Measurements from ENCODE around the gene C2CD4D. TPM values are rescaled to one million over a fixed set of nuclear protein-coding genes. Genes with fewer than 3 reads are reported as not detected.

The C2CD4D gene
- total RNA-seq, 1 donor from 2014 or later: not detected

DNA sequence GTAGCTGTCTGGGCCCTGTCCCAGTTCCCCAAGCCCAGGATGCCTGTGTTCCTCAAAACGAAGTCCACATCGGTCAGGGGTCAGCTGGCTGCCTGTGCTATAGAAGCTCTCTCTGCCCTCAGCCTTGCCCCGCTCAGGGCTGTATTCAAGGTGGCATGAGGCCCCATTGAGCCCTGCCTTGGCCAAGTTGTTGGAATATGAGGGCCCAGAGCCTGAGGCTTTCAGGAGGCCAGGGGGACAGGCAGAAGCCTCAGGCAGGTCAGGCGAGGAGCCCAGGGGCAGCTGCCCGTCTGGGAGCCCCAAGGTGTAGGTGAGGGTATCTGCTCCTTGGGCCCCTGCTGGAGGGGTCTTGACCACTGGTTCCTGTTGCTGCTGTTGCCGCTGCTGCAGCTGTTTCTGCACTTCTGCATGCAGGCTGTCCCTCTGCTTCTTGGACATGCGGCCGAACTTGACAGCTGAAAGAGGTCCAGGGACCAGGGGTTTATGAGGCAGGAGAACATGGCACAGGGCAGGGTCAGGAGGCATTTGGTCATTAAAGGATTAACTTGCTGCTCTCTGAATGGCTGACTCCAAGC, 24.6 kb downstream of the C2CD4D start:
- H3K36me3 ChIP-seq: no peaks in the 10 kb centered on the region
- no peak overlapping the region for H3K4me3 ChIP-seq
- intact Hi-C loops (cut with DNase I): no loop called here
- H3K27ac ChIP-seq: no peak overlapping the region
- no peaks in the 10 kb centered on the region for H3K27me3 ChIP-seq
- no peak for DNase-seq (ENCODE audit: extremely low spot score in 2 of 2)
- TF ChIP-seq, protein P1, sequence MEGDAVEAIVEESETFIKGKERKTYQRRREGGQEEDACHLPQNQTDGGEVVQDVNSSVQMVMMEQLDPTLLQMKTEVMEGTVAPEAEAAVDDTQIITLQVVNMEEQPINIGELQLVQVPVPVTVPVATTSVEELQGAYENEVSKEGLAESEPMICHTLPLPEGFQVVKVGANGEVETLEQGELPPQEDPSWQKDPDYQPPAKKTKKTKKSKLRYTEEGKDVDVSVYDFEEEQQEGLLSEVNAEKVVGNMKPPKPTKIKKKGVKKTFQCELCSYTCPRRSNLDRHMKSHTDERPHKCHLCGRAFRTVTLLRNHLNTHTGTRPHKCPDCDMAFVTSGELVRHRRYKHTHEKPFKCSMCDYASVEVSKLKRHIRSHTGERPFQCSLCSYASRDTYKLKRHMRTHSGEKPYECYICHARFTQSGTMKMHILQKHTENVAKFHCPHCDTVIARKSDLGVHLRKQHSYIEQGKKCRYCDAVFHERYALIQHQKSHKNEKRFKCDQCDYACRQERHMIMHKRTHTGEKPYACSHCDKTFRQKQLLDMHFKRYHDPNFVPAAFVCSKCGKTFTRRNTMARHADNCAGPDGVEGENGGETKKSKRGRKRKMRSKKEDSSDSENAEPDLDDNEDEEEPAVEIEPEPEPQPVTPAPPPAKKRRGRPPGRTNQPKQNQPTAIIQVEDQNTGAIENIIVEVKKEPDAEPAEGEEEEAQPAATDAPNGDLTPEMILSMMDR (IDR thresholded peaks at IDR 0.05): no peak
- no peak for TF ChIP-seq POLR2AphosphoS5 (IDR thresholded peaks at IDR 0.05; ENCODE audit: insufficient read depth in 1 of 2, low read depth in 1 of 2)
- TF ChIP-seq POLR2A (IDR thresholded peaks at IDR 0.05): no peak
- H3K9me3 ChIP-seq: no peaks in the 10 kb centered on the region
- no peaks in the 10 kb centered on the region for H3K4me1 ChIP-seq

DNA sequence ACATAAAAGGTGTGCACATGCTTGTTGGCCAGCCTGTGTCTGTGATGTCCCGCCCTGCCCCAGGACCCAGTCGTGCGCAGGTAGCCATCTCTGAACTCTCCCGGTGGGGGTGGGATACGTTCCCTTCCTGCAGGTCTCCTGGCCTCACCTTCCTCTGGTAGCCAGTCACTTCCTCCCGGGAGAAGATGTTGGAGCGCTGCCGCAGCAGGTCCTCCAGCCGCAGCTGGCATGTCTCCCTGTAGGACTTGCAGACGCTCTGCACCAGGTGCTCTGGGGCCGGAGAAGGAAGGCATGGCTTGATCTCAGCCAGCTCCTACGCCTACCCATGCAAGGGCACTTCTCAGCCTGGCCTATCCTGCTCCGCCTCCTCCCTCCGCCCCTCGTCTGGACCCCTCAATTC, 25.2 kb downstream of the C2CD4D start:
- Histone ChIP-seq H3K27ac (no peak overlapping the region), H3K9me3 (no peaks in the 10 kb centered on the region), H3K36me3 (no peaks in the 10 kb centered on the region), H3K4me3 (no peak overlapping the region), H3K27me3 (no peaks in the 10 kb centered on the region), H3K4me1 (no peaks in the 10 kb centered on the region)
- no peak for DNase-seq (ENCODE audit: extremely low spot score in 2 of 2)
- intact Hi-C loops (cut with DNase I): no loop called here
- TF ChIP-seq, protein P1 (IDR thresholded peaks at IDR 0.05): no peak
- no peak for TF ChIP-seq POLR2AphosphoS5 (IDR thresholded peaks at IDR 0.05; ENCODE audit: insufficient read depth in 1 of 2, low read depth in 1 of 2)
- TF ChIP-seq POLR2A (IDR thresholded peaks at IDR 0.05): no peak

DNA sequence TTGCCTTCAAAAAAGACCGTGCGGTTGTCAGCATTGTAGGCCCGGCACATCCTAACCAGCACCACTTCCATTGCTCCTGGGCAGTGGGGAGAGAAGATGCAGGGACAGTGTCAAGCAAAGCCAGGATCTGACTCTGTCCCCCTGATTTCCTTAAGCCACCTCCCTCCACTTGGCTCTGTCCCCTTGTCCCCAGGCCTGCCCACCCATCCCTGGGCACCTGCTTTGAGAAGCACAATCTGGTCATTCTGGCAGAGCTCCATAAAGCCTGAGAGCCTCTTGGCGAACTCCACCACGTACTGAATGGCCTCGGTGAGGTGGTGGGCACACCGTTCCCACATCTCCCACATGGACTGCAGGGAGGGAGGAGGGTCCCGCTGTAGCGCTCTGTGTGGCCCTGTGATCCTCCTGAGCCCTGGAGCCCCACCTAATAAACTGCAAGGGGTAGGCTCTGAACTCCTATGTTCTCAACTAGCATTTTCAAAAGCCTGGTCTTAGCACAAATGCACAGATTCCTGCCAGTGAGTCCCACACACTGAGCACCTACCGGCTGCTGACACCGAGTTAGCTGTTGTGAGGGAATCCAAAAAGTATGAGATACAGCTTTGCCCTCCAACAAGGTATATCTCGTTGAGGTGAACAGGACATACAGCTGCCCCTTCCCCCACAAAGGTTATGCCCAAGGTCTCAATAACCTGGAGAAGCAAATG, 26.2 kb downstream of the C2CD4D start:
- intact Hi-C loops (cut with DNase I): no loop called here
- Histone ChIP-seq H3K36me3 (no peaks in the 10 kb centered on the region), H3K4me3 (no peak overlapping the region), H3K27me3 (no peaks in the 10 kb centered on the region), H3K27ac (no peak overlapping the region), H3K9me3 (no peaks in the 10 kb centered on the region), H3K4me1 (no peaks in the 10 kb centered on the region)
- TF ChIP-seq POLR2A (IDR thresholded peaks at IDR 0.05) (no peak), POLR2AphosphoS5 (IDR thresholded peaks at IDR 0.05; ENCODE audit: insufficient read depth in 1 of 2, low read depth in 1 of 2) (no peak)
- TF ChIP-seq, protein P1 (IDR thresholded peaks at IDR 0.05): no peak
- no peak for DNase-seq (ENCODE audit: extremely low spot score in 2 of 2)

DNA sequence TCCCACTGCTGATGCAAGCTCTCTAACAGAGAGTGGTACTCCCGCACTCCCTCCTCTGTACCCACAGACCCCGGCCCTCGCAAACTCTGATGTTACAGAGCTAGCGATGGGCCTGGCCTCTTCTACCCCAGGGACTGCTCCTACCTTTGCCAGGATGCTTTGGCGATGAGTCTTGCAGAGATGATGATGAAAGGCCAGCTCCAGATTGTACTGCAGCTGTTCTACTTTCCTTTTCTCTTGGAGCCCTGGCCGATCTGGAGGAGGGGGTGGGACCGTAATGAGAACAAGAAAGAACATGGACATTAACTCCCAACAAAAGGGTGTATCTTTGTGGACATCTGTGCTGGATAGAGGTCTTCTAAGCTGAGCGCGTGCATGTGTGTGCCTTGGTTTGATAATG, 28.4 kb downstream of the C2CD4D start:
- H3K27ac ChIP-seq: no peak overlapping the region

More for the DNA sequence above, 28.4 kb downstream of the C2CD4D start:
- TF ChIP-seq, protein P1 (IDR thresholded peaks at IDR 0.05): no peak
- TF ChIP-seq POLR2AphosphoS5 (IDR thresholded peaks at IDR 0.05; ENCODE audit: insufficient read depth in 1 of 2, low read depth in 1 of 2) (no peak), POLR2A (IDR thresholded peaks at IDR 0.05) (no peak)
- no peak for DNase-seq (ENCODE audit: extremely low spot score in 2 of 2)
- Histone ChIP-seq H3K36me3 (no peaks in the 10 kb centered on the region), H3K4me1 (no peaks in the 10 kb centered on the region), H3K9me3 (no peaks in the 10 kb centered on the region), H3K4me3 (no peak overlapping the region), H3K27me3 (no peaks in the 10 kb centered on the region)
- intact Hi-C loops (cut with DNase I): no loop called here
